HepG2 (cell line): Measurements from ENCODE around the gene SOCS7. TPM values are rescaled to one million over a fixed set of nuclear protein-coding genes. Genes with fewer than 3 reads are reported as not detected.
A peak's percentile ranks its signal among the peaks of the same experiment; 100 is the strongest.

ENCODE experiments used
- CBFB ChIP-seq: sonication (generic); formaldehyde crosslinking; IDR thresholded peaks from 2 replicates; pipeline ENCODE4 v1.4.0; 2020; ENCODE audit warnings: missing genetic modification reagents
- KAT8 ChIP-seq: IDR thresholded peaks from 2 replicates; pipeline ENCODE4 v1.6.1; 2016; ENCODE audit warnings: missing genetic modification reagents, missing compliant biosample characterization
- MEF2D ChIP-seq: sonication (generic); formaldehyde crosslinking; IDR thresholded peaks from 2 replicates; pipeline ENCODE4 v1.5.1; 2020; ENCODE audit warnings: mild to moderate bottlenecking, missing genetic modification reagents
- NFKB2 ChIP-seq: sonication (generic); formaldehyde crosslinking; IDR thresholded peaks from 2 replicates; pipeline ENCODE4 v1.4.0; 2020; ENCODE audit warnings: missing genetic modification reagents, borderline replicate concordance
- RBM39 ChIP-seq: fragments of 200-400 bp; formaldehyde crosslinking; IDR thresholded peaks from one replicate; pipeline ENCODE4 v1.6.1; 2018; ENCODE audit warnings: antibody characterized with exemption, mild to moderate bottlenecking, low read depth, low read length; ENCODE audit not compliant: poor library complexity, severe bottlenecking
- RFX3 ChIP-seq: IDR thresholded peaks from 2 replicates; pipeline ENCODE4 v1.6.1; 2016; ENCODE audit warnings: missing biosample characterization, missing genetic modification reagents
- ZBED4 ChIP-seq: sonication (generic); formaldehyde crosslinking; IDR thresholded peaks from 2 replicates; pipeline ENCODE4 v1.4.0; 2020; ENCODE audit warnings: missing genetic modification reagents, borderline replicate concordance
- ZFAT ChIP-seq: sonication (generic); formaldehyde crosslinking; conservative IDR thresholded peaks from 2 replicates; pipeline ENCODE4 v1.8.1; 2023; ENCODE audit warnings: missing genetic modification reagents, inconsistent platforms
- ZNF441 ChIP-seq: sonication (generic); formaldehyde crosslinking; IDR thresholded peaks from 2 replicates; pipeline ENCODE4 v1.7.0; 2021; ENCODE audit warnings: missing genetic modification reagents, borderline replicate concordance
- ZNF772 ChIP-seq: sonication (generic); formaldehyde crosslinking; IDR thresholded peaks from 2 replicates; pipeline ENCODE4 v1.5.0; 2020; ENCODE audit warnings: mild to moderate bottlenecking, missing genetic modification reagents
- polyA plus RNA-seq, 8 experiments: library from polyadenylated mRNA; depleted of rRNA in 3 of 8; stranded (reverse) in 7 of 8; unstranded in 1 of 8; fragments of >200 nt; fragmentation: Illumina TruSeq in 4 of 8; extraction: Trizol in 4 of 8; gene quantifications; 2 replicates each; pipeline versions ENCODE4 v1.2.1 to v1.2.3, GENCODE V29; 2011 to 2016; ENCODE audit warnings: low read depth in 4 of 8, missing spikeins in 1 of 8, mixed read lengths in 1 of 8; ENCODE audit not compliant: insufficient read depth in 1 of 8
- total RNA-seq, 5 experiments: library from RNA; depleted of rRNA; stranded (reverse); fragments of >200 nt; fragmentation: Illumina TruSeq; extraction: Trizol; gene quantifications; 2 replicates each; pipeline ENCODE4 v1.2.3, GENCODE V29; 2016; ENCODE audit warnings: low read depth in 1 of 5
- TF ChIP-seq, protein P1 (sequence below): sonication (generic); formaldehyde crosslinking; IDR thresholded peaks from 2 replicates; pipeline ENCODE4 v1.4.0; 2020; ENCODE audit warnings: missing genetic modification reagents
- TF ChIP-seq, protein P2 (sequence below): sonication (generic); formaldehyde crosslinking; IDR thresholded peaks from 2 replicates; pipeline ENCODE4 v1.5.1; 2020; ENCODE audit warnings: mild to moderate bottlenecking, missing genetic modification reagents, moderate library complexity
- TF ChIP-seq, protein P3 (sequence below): sonication (generic); formaldehyde crosslinking; IDR thresholded peaks from 2 replicates; pipeline ENCODE4 v1.8.0; 2022; ENCODE audit warnings: mild to moderate bottlenecking, missing genetic modification reagents; ENCODE audit not compliant: insufficient replicate concordance

SOCS7 gene
- total and polyA plus RNA-seq, 2 of the 13 experiments (the other 11 are each of a cell fraction or from before 2014, with no cell fraction given) = 19.2 to 24.2 TPM

DNA sequence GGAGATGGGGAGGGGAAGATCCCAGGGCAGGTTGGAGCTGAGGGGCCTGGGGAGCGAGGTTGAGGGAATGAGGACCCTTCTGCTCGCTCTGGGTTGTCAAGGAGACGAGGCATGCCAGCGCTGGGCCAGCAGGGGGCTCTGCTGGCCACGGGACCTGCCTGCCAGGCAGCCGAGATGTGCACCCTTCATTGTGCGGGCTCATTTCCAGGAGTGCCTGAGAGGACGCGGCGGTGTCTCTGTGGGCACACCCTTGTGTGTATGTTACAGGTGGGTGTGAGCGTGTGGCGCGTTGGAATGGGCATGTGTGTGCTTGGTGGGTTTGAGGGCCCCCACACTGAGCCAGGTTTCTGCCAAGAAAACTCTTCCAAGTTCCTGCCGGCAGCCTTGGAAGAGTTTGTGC is 92.5 kb downstream of the SOCS7 start (continued):
- TF ChIP-seq, protein P1, sequence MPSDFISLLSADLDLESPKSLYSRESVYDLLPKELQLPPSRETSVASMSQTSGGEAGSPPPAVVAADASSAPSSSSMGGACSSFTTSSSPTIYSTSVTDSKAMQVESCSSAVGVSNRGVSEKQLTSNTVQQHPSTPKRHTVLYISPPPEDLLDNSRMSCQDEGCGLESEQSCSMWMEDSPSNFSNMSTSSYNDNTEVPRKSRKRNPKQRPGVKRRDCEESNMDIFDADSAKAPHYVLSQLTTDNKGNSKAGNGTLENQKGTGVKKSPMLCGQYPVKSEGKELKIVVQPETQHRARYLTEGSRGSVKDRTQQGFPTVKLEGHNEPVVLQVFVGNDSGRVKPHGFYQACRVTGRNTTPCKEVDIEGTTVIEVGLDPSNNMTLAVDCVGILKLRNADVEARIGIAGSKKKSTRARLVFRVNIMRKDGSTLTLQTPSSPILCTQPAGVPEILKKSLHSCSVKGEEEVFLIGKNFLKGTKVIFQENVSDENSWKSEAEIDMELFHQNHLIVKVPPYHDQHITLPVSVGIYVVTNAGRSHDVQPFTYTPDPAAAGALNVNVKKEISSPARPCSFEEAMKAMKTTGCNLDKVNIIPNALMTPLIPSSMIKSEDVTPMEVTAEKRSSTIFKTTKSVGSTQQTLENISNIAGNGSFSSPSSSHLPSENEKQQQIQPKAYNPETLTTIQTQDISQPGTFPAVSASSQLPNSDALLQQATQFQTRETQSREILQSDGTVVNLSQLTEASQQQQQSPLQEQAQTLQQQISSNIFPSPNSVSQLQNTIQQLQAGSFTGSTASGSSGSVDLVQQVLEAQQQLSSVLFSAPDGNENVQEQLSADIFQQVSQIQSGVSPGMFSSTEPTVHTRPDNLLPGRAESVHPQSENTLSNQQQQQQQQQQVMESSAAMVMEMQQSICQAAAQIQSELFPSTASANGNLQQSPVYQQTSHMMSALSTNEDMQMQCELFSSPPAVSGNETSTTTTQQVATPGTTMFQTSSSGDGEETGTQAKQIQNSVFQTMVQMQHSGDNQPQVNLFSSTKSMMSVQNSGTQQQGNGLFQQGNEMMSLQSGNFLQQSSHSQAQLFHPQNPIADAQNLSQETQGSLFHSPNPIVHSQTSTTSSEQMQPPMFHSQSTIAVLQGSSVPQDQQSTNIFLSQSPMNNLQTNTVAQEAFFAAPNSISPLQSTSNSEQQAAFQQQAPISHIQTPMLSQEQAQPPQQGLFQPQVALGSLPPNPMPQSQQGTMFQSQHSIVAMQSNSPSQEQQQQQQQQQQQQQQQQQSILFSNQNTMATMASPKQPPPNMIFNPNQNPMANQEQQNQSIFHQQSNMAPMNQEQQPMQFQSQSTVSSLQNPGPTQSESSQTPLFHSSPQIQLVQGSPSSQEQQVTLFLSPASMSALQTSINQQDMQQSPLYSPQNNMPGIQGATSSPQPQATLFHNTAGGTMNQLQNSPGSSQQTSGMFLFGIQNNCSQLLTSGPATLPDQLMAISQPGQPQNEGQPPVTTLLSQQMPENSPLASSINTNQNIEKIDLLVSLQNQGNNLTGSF = 0 out of 2 replicates have a peak, but pooled peaks have one; percentile 40
- TF ChIP-seq ZBED4 (CRISPR knock-in tag) = 0 out of 2 replicates have a peak, but pooled peaks have one; percentile 43
- TF ChIP-seq RFX3 = peak; percentile 79
- no peak for TF ChIP-seq ZNF772 (CRISPR knock-in tag)
- TF ChIP-seq ZNF441 (CRISPR knock-in tag) = no peak
- TF ChIP-seq, protein P2, sequence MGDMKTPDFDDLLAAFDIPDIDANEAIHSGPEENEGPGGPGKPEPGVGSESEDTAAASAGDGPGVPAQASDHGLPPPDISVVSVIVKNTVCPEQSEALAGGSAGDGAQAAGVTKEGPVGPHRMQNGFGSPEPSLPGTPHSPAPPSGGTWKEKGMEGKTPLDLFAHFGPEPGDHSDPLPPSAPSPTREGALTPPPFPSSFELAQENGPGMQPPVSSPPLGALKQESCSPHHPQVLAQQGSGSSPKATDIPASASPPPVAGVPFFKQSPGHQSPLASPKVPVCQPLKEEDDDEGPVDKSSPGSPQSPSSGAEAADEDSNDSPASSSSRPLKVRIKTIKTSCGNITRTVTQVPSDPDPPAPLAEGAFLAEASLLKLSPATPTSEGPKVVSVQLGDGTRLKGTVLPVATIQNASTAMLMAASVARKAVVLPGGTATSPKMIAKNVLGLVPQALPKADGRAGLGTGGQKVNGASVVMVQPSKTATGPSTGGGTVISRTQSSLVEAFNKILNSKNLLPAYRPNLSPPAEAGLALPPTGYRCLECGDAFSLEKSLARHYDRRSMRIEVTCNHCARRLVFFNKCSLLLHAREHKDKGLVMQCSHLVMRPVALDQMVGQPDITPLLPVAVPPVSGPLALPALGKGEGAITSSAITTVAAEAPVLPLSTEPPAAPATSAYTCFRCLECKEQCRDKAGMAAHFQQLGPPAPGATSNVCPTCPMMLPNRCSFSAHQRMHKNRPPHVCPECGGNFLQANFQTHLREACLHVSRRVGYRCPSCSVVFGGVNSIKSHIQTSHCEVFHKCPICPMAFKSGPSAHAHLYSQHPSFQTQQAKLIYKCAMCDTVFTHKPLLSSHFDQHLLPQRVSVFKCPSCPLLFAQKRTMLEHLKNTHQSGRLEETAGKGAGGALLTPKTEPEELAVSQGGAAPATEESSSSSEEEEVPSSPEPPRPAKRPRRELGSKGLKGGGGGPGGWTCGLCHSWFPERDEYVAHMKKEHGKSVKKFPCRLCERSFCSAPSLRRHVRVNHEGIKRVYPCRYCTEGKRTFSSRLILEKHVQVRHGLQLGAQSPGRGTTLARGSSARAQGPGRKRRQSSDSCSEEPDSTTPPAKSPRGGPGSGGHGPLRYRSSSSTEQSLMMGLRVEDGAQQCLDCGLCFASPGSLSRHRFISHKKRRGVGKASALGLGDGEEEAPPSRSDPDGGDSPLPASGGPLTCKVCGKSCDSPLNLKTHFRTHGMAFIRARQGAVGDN = peak; percentile 49
- 0 out of 2 replicates have a peak, but pooled peaks have one; percentile 63 for TF ChIP-seq CBFB (CRISPR knock-in tag)
- 0 out of 2 replicates have a peak, but pooled peaks have one; percentile 34 for TF ChIP-seq KAT8 (CRISPR knock-in tag)
- TF ChIP-seq ZFAT (CRISPR knock-in tag) = no peak
- TF ChIP-seq MEF2D (CRISPR knock-in tag) = no peak
- peak; percentile 32 for TF ChIP-seq RBM39
- TF ChIP-seq NFKB2 (CRISPR knock-in tag) = 0 out of 2 replicates have a peak, but pooled peaks have one; percentile 34
- TF ChIP-seq, protein P3, sequence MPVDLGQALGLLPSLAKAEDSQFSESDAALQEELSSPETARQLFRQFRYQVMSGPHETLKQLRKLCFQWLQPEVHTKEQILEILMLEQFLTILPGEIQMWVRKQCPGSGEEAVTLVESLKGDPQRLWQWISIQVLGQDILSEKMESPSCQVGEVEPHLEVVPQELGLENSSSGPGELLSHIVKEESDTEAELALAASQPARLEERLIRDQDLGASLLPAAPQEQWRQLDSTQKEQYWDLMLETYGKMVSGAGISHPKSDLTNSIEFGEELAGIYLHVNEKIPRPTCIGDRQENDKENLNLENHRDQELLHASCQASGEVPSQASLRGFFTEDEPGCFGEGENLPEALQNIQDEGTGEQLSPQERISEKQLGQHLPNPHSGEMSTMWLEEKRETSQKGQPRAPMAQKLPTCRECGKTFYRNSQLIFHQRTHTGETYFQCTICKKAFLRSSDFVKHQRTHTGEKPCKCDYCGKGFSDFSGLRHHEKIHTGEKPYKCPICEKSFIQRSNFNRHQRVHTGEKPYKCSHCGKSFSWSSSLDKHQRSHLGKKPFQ (CRISPR knock-in tag) = no peak
